H9 (cell line): ENCODE measurements around the gene PPL. TPM values are rescaled to one million over a fixed set of nuclear protein-coding genes. Genes with fewer than 3 reads are reported as not detected.

Experiments
- DNase-seq: peaks from one replicate; pipeline ENCODE4 v3.0.0-alpha.2; 2017
- H2AFZ ChIP-seq: one replicate; pipeline ENCODE4 v1.6.1; 2013; ENCODE audit warnings: mild to moderate bottlenecking, low read length, control low read depth, moderate library complexity
- H2AK5ac ChIP-seq: 2 replicates; pipeline ENCODE4 v1.6.1; 2013; ENCODE audit warnings: low read length, control low read depth, mixed read lengths; ENCODE audit not compliant: insufficient read length
- H2BK120ac ChIP-seq: one replicate; pipeline ENCODE4 v1.6.1; 2013; ENCODE audit warnings: low read depth, mild to moderate bottlenecking, low read length, control low read depth, inconsistent platforms; ENCODE audit not compliant: poor library complexity, severe bottlenecking
- H2BK12ac ChIP-seq: 2 replicates; pipeline ENCODE4 v1.6.1; 2013; ENCODE audit warnings: low read length, control low read depth, mixed read lengths, low read depth; ENCODE audit not compliant: insufficient read length
- H2BK15ac ChIP-seq: 2 replicates; pipeline ENCODE4 v1.6.1; 2013; ENCODE audit warnings: low read depth, low read length, control low read depth
- H2BK20ac ChIP-seq: one replicate; pipeline ENCODE4 v1.6.1; 2013; ENCODE audit warnings: low read depth, mild to moderate bottlenecking, low read length, control low read depth, inconsistent platforms; ENCODE audit not compliant: poor library complexity, severe bottlenecking
- H2BK5ac ChIP-seq: 2 replicates; pipeline ENCODE4 v1.6.1; 2013; ENCODE audit warnings: low read length, control low read depth, mixed read lengths; ENCODE audit not compliant: insufficient read length
- H3K14ac ChIP-seq: 2 replicates; pipeline ENCODE4 v1.6.1; 2013; ENCODE audit warnings: low read length, control low read depth; ENCODE audit not compliant: insufficient read depth
- H3K18ac ChIP-seq: 2 replicates; pipeline ENCODE4 v1.6.1; 2013; ENCODE audit warnings: low read depth, mild to moderate bottlenecking, mixed read lengths, low read length, control low read depth; ENCODE audit not compliant: insufficient read length
- H3K23ac ChIP-seq: 2 replicates; pipeline ENCODE4 v1.6.1; 2013; ENCODE audit warnings: low read length, control low read depth, mixed read lengths, low read depth; ENCODE audit not compliant: insufficient read length
- H3K23me2 ChIP-seq: 2 replicates; pipeline ENCODE4 v1.6.1; 2013; ENCODE audit warnings: low read depth, mild to moderate bottlenecking, mixed read lengths, low read length, control low read depth; ENCODE audit not compliant: insufficient read length, poor library complexity, severe bottlenecking
- H3K27ac ChIP-seq: 2 replicates; pipeline ENCODE4 v1.5.1; 2013; ENCODE audit warnings: low read length, control low read depth, mixed read lengths, low read depth; ENCODE audit not compliant: insufficient read length
- H3K27me3 ChIP-seq: 2 replicates; pipeline ENCODE4 v1.6.1; 2013; ENCODE audit warnings: low read length, control low read depth, inconsistent platforms; ENCODE audit not compliant: insufficient read depth
- H3K4ac ChIP-seq: 2 replicates; pipeline ENCODE4 v1.6.1; 2013; ENCODE audit warnings: low read depth, mild to moderate bottlenecking, control low read depth, inconsistent platforms, low read length, moderate library complexity
- H3K4me1 ChIP-seq: 2 replicates; pipeline ENCODE4 v1.6.1; 2013; ENCODE audit warnings: low read length, control low read depth, inconsistent platforms; ENCODE audit not compliant: insufficient read depth
- H3K4me2 ChIP-seq: 2 replicates; pipeline ENCODE4 v1.6.1; 2013; ENCODE audit warnings: low read length, control low read depth, mixed read lengths; ENCODE audit not compliant: insufficient read length, insufficient read depth
- H3K56ac ChIP-seq: 2 replicates; pipeline ENCODE4 v1.6.1; 2013; ENCODE audit warnings: low read depth, mild to moderate bottlenecking, mixed read lengths, low read length, control low read depth; ENCODE audit not compliant: insufficient read length
- H3K79me1 ChIP-seq: 2 replicates; pipeline ENCODE4 v1.6.1; 2013; ENCODE audit warnings: low read depth, mild to moderate bottlenecking, moderate library complexity, low read length, control low read depth, inconsistent platforms; ENCODE audit not compliant: insufficient read depth, poor library complexity, severe bottlenecking
- H3K79me2 ChIP-seq: 2 replicates; pipeline ENCODE4 v1.6.1; 2013; ENCODE audit warnings: low read length, control low read depth, inconsistent platforms; ENCODE audit not compliant: insufficient read depth
- H3K9ac ChIP-seq: 2 replicates; pipeline ENCODE4 v1.6.1; 2013; ENCODE audit warnings: low read length, control low read depth, mixed read lengths; ENCODE audit not compliant: insufficient read length; ENCODE audit errors: extremely low read depth
- H3K9me3 ChIP-seq: one replicate; pipeline ENCODE4 v1.6.1; 2013; ENCODE audit warnings: low read depth, low read length, inconsistent platforms; ENCODE audit not compliant: control insufficient read depth
- H3T11ph ChIP-seq: one replicate; pipeline ENCODE4 v1.6.1; 2013; ENCODE audit warnings: mild to moderate bottlenecking, low read length, control low read depth, inconsistent platforms
- H4K20me1 ChIP-seq: one replicate; pipeline ENCODE4 v1.6.1; 2013; ENCODE audit not compliant: control insufficient read depth, insufficient read length, insufficient read depth
- H4K5ac ChIP-seq: 2 replicates; pipeline ENCODE4 v1.6.1; 2013; ENCODE audit warnings: low read depth, mild to moderate bottlenecking, mixed read lengths, low read length, control low read depth; ENCODE audit not compliant: insufficient read length
- H4K8ac ChIP-seq: replicated peaks from 2 replicates; pipeline ENCODE4 v1.6.1; 2013; ENCODE audit warnings: low read length, control low read depth, mixed read lengths, low read depth; ENCODE audit not compliant: insufficient read length
- H4K91ac ChIP-seq: 2 replicates; pipeline ENCODE4 v1.6.1; 2013; ENCODE audit warnings: low read depth, mild to moderate bottlenecking, moderate library complexity, mixed read lengths, low read length, control low read depth; ENCODE audit not compliant: insufficient read length
- H3K27ac Mint-ChIP-seq, 3 experiments: 2 replicates in 2 of 3; 3 replicates in 1 of 3; pipeline ENCODE4 v1.8.0; 2020 to 2021; ENCODE audit warnings: mixed read lengths in 3 of 3, mild to moderate bottlenecking in 1 of 3, moderate library complexity in 1 of 3
- H3K27me3 Mint-ChIP-seq: 2 replicates; pipeline ENCODE4 v1.8.0; 2021; ENCODE audit warnings: low read depth, mild to moderate bottlenecking, moderate library complexity, mixed read lengths
- H3K36me3 Mint-ChIP-seq, 3 experiments: 2 replicates in 2 of 3; 3 replicates in 1 of 3; pipeline ENCODE4 v1.8.0; 2020 to 2021; ENCODE audit warnings: low read depth in 3 of 3, mixed read lengths in 3 of 3; ENCODE audit not compliant: insufficient read depth in 1 of 3
- H3K4me1 Mint-ChIP-seq, 2 experiments: 2 replicates each; pipeline ENCODE4 v1.8.0; 2020; ENCODE audit warnings: mixed read lengths in 2 of 2
- H3K4me3 Mint-ChIP-seq, 2 experiments: 2 replicates in 1 of 2; 3 replicates in 1 of 2; pipeline ENCODE4 v1.8.0; 2020 to 2021; ENCODE audit warnings: mild to moderate bottlenecking in 2 of 2, mixed read lengths in 2 of 2, moderate library complexity in 1 of 2
- H3K9me3 Mint-ChIP-seq, 2 experiments: 2 replicates in 1 of 2; 3 replicates in 1 of 2; pipeline ENCODE4 v1.8.0; 2020; ENCODE audit warnings: mild to moderate bottlenecking in 2 of 2, mixed read lengths in 2 of 2, moderate library complexity in 1 of 2
- WGBS: extraction: QIAGEN DNeasy Blood & Tissue Kit; methylation state at CpG from one replicate; pipeline ENCODE4 v1.1.7; 2013; ENCODE audit warnings: missing lambda C conversion rate, low lambda C conversion rate, mixed read lengths; ENCODE audit not compliant: insufficient read length; ENCODE audit errors: extremely low coverage; 5-methylcytosine and 5-hydroxymethylcytosine counted together
- total RNA-seq: library from RNA; stranded (reverse); gene quantifications from 2 replicates; pipeline ENCODE4 v1.2.1, GENCODE V29; 2021
- TF ChIP-seq, protein P1 (sequence below): fragments of 200-600 bp; sonication (generic); conservative IDR thresholded peaks from 3 replicates; pipeline ENCODE4 v1.8.0; 2021; ENCODE audit warnings: antibody characterized with exemption, mild to moderate bottlenecking

PPL gene
- total RNA-seq, 1 experiment from 2014 or later = 29.2 TPM

DNA sequence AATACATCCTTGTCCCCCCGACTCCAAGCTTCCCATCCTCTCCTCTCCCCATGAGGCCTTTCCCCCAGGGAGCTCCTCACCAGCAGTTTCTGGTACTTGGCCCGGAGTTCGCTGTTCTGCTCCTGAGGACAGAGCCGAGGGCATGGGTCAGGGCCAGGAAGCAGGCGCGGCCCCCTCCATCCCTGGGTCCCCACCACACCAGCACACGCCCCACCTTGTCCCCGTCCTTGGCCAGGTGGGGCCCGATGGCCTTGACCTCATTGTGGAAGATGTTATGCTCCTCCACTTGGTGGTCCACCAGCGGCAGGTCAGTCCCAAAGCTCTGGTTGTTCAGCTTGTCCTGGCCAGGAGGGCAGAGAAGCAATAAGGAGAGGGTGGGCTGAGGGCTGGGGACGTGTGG lies 36.2 kb downstream of the PPL start:
- Histone ChIP-seq H4K8ac (no peak overlapping the region), H3K23ac (no peak overlapping the region), H3K9me3 (no peaks in the 10 kb centered on the region), H3K4me1 (no peaks in the 10 kb centered on the region), H4K5ac (no peak overlapping the region), H2AFZ (no peak overlapping the region), H3K14ac (no peak overlapping the region), H2BK20ac (no peak overlapping the region), H2BK5ac (no peak overlapping the region), H2BK120ac (no peak overlapping the region), H2BK12ac (no peak overlapping the region), H4K91ac (no peak overlapping the region), H3K27ac (no peak overlapping the region), H4K20me1 (no peaks in the 10 kb centered on the region), H3K56ac (no peak overlapping the region), H3K23me2 (no peaks in the 10 kb centered on the region), H3K9ac (no peak overlapping the region), H3K4ac (no peak overlapping the region), H3K79me1 (no peaks in the 10 kb centered on the region), H3K18ac (no peak overlapping the region), H2BK15ac (no peak overlapping the region), H3K4me2 (no peak overlapping the region), H2AK5ac (no peak overlapping the region), H3K79me2 (no peaks in the 10 kb centered on the region), H3K27me3 (no peaks in the 10 kb centered on the region), H3T11ph (no peak overlapping the region)
- no CpG with 5 or more reads among the region's 11 CpGs for WGBS
- TF ChIP-seq, protein P1, sequence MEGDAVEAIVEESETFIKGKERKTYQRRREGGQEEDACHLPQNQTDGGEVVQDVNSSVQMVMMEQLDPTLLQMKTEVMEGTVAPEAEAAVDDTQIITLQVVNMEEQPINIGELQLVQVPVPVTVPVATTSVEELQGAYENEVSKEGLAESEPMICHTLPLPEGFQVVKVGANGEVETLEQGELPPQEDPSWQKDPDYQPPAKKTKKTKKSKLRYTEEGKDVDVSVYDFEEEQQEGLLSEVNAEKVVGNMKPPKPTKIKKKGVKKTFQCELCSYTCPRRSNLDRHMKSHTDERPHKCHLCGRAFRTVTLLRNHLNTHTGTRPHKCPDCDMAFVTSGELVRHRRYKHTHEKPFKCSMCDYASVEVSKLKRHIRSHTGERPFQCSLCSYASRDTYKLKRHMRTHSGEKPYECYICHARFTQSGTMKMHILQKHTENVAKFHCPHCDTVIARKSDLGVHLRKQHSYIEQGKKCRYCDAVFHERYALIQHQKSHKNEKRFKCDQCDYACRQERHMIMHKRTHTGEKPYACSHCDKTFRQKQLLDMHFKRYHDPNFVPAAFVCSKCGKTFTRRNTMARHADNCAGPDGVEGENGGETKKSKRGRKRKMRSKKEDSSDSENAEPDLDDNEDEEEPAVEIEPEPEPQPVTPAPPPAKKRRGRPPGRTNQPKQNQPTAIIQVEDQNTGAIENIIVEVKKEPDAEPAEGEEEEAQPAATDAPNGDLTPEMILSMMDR = no peak
- DNase-seq = no peak
- H3K27me3 Mint-ChIP-seq = peaks cover 1% of the 10 kb centered on the region; the same call in 1 of the 2 replicates
- H3K4me3 Mint-ChIP-seq = no peak overlapping the region
- no peaks in the 10 kb centered on the region for H3K4me1 Mint-ChIP-seq
- no peak overlapping the region for H3K27ac Mint-ChIP-seq
- H3K9me3 Mint-ChIP-seq = peaks cover 3 to 6% of the 10 kb centered on the region in 2 experiments; a peak in 2 of 5 replicates
- H3K36me3 Mint-ChIP-seq = peaks cover 8 to 53% (median 36%) of the 10 kb centered on the region in 3 experiments
